ENCODE results near the gene COX8A.

DNA sequence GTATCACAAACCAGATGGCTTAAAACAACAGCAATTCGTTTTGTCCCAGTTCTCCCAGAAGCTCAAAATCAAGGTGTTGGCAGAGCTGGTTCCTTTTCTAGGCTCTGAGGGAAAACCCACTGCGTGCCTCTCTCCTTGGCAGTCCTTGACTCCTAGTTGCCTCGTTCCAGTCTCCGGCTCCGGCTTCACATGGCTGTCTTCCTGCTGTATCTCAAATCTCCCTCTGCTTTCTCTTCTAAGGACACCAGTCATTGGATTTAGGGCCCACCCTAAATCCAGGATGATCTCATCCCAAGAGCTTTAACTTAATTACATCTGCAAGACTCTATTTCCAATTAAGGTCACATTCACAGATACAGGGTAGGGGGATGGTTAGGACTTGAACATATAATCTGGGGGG, 44.8 kb upstream of the COX8A start:
- TF ChIP-seq CTCF (IDR thresholded peaks at IDR 0.05; ENCODE audit: insufficient read depth, low read length, poor library complexity, severe bottlenecking), result no peak
- TF ChIP-seq EZH2phosphoT487 (conservative IDR thresholded peaks at IDR 0.05; ENCODE audit: low read length), result no peak

All from SU-DHL-6 (cell line).